Naive thymus-derived CD4-positive, alpha-beta T cell (primary cell): Measurements from ENCODE around the gene MID1. TPM values are rescaled to one million over a fixed set of nuclear protein-coding genes. Genes with fewer than 3 reads are reported as not detected.
A peak's percentile ranks its signal among the peaks of the same experiment; 100 is the strongest.

Experiments
- ATAC-seq: fragments of 150-1000 bp; cut with Tn5 transposase; 2 replicates; pipeline ENCODE4 v1.10.0; 2021; ENCODE audit warnings: mild to moderate bottlenecking, moderate library complexity
- CTCF ChIA-PET: fragments of 350-600 bp; sonication (Branson Sonifier 250); formaldehyde crosslinking; loops from one replicate; lab custom pipeline; 2021; ENCODE audit warnings: antibody characterized with exemption; lab: Charles Lee
- POLR2A ChIA-PET: fragments of 350-600 bp; sonication (Branson Sonifier 250); formaldehyde crosslinking; loops from one replicate; lab custom pipeline; 2021; ENCODE audit warnings: antibody characterized with exemption, inconsistent platforms; lab: Charles Lee
- DNase-seq, 9 donors: peaks; one replicate each; pipeline versions ENCODE4 v3.0.0 to v3.0.0-alpha.2; 2020 to 2022; ENCODE audit warnings: mixed read lengths in 1 of 9
- H3K27ac ChIP-seq: one replicate; pipeline ENCODE4 v1.7.0; 2013; ENCODE audit warnings: mild to moderate bottlenecking, low read depth, low read length, moderate library complexity
- H3K27me3 ChIP-seq, 2 donors: one replicate each; pipeline ENCODE4 v1.7.0; 2013; ENCODE audit warnings: low read length in 2 of 2, mild to moderate bottlenecking in 2 of 2, moderate library complexity in 2 of 2; ENCODE audit not compliant: control insufficient read depth in 2 of 2, insufficient read depth in 2 of 2
- H3K36me3 ChIP-seq, 3 experiments: 1 replicate in 2 of 3; 2 replicates in 1 of 3; pipeline ENCODE4 v1.7.0; 2013; ENCODE audit warnings: low read length in 3 of 3, mild to moderate bottlenecking in 3 of 3, moderate library complexity in 1 of 3; ENCODE audit not compliant: insufficient read depth in 3 of 3, control insufficient read depth in 2 of 3
- H3K4me1 ChIP-seq, 2 donors: one replicate each; pipeline ENCODE4 v1.7.0; 2013; ENCODE audit warnings: low read length in 2 of 2, mild to moderate bottlenecking in 2 of 2, moderate library complexity in 1 of 2; ENCODE audit not compliant: control insufficient read depth in 2 of 2, insufficient read depth in 2 of 2
- H3K4me3 ChIP-seq: 2 replicates; pipeline ENCODE4 v1.7.0; 2013; ENCODE audit warnings: mild to moderate bottlenecking, low read length
- H3K9me3 ChIP-seq, 3 experiments: 1 replicate in 2 of 3; 2 replicates in 1 of 3; pipeline ENCODE4 v1.7.0; 2013; ENCODE audit warnings: low read length in 3 of 3; ENCODE audit not compliant: control insufficient read depth in 2 of 3
- H3K27ac Mint-ChIP-seq, 9 donors: one replicate each; pipeline ENCODE4 v1.8.0; 2020 to 2022; ENCODE audit warnings: mixed read lengths in 9 of 9, mild to moderate bottlenecking in 8 of 9, moderate library complexity in 5 of 9, inconsistent platforms in 2 of 9
- H3K27me3 Mint-ChIP-seq, 5 donors: one replicate each; pipeline ENCODE4 v1.8.0; 2021 to 2022; ENCODE audit warnings: mixed read lengths in 5 of 5, mild to moderate bottlenecking in 1 of 5
- H3K36me3 Mint-ChIP-seq, 5 donors: one replicate each; pipeline ENCODE4 v1.8.0; 2020 to 2022; ENCODE audit warnings: mixed read lengths in 5 of 5, mild to moderate bottlenecking in 3 of 5, inconsistent platforms in 1 of 5
- H3K4me1 Mint-ChIP-seq, 7 donors: one replicate each; pipeline ENCODE4 v1.8.0; 2020 to 2022; ENCODE audit warnings: mixed read lengths in 7 of 7, mild to moderate bottlenecking in 3 of 7, inconsistent platforms in 1 of 7
- H3K4me3 Mint-ChIP-seq, 10 donors: one replicate each; pipeline ENCODE4 v1.8.0; 2020 to 2022; ENCODE audit warnings: mild to moderate bottlenecking in 10 of 10, mixed read lengths in 10 of 10, moderate library complexity in 6 of 10, inconsistent platforms in 2 of 10
- H3K9me3 Mint-ChIP-seq, 11 donors: one replicate each; pipeline ENCODE4 v1.8.0; 2020 to 2022; ENCODE audit warnings: mixed read lengths in 11 of 11, mild to moderate bottlenecking in 4 of 11, inconsistent platforms in 1 of 11, moderate library complexity in 1 of 11
- intact Hi-C, 2 donors: fragments of 100-400 bp; cut with micrococcal nuclease; formaldehyde crosslinking; loops; one replicate each; pipeline ENCODE4 v1.15.1; 2023
- polyA plus RNA-seq, 2 donors: library from polyadenylated mRNA; unstranded; fragments of 300-500 nt; fragmentation: Illumina TruSeq; gene quantifications; one replicate each; pipeline ENCODE4 v1.2.3, GENCODE V29; 2021
- total RNA-seq, 6 experiments: library from RNA in 5 of 6; stranded (reverse) in 5 of 6; gene quantifications; 1 replicate in 5 of 6; 2 replicates in 1 of 6; pipeline ENCODE4 v1.2.3 and lab custom pipeline; 2021 to 2026

Gene MID1
- total and polyA plus RNA-seq, 7 experiments from 2014 or later, result 0.12 to 0.27 (median 0.22) TPM; not detected in 2

GRCh38 chrX:10471418-10471817, 149.0 kb downstream of the MID1 start:
- POLR2A ChIA-PET, result no interaction called here
- no peak for ATAC-seq

GRCh38 chrX:10470009-10470408, 150.4 kb downstream of the MID1 start:
- H3K36me3 ChIP-seq, result no peaks in the 10 kb centered on the region
- H3K4me1 ChIP-seq, result no peaks in the 10 kb centered on the region
- DNase-seq (no peak), ATAC-seq (no peak)
- intact Hi-C loops, result no loop called here
- H3K4me1 Mint-ChIP-seq, result peaks cover 0 to 2% (median 0%) of the 10 kb centered on the region in 7 donors
- ChIA-PET POLR2A (no interaction called here), CTCF (no interaction called here)
- no peaks in the 10 kb centered on the region for H3K9me3 ChIP-seq
- no peaks in the 10 kb centered on the region for H3K36me3 Mint-ChIP-seq
- H3K27me3 Mint-ChIP-seq, result no peaks in the 10 kb centered on the region
- H3K4me3 ChIP-seq, result no peak overlapping the region
- no peak overlapping the region for H3K4me3 Mint-ChIP-seq
- H3K27me3 ChIP-seq, result no peaks in the 10 kb centered on the region
- peaks cover 0 to 3% (median 0%) of the 10 kb centered on the region in 11 donors for H3K9me3 Mint-ChIP-seq
- H3K27ac Mint-ChIP-seq, result no peak overlapping the region
- no peak overlapping the region for H3K27ac ChIP-seq

More at GRCh38 chrX:10471418-10471817, 149.0 kb downstream of the MID1 start:
- Histone ChIP-seq H3K9me3 (no peaks in the 10 kb centered on the region), H3K27me3 (no peaks in the 10 kb centered on the region), H3K36me3 (no peaks in the 10 kb centered on the region), H3K4me1 (no peaks in the 10 kb centered on the region), H3K4me3 (no peak overlapping the region), H3K27ac (no peak overlapping the region)
- peaks cover 0 to 2% (median 0%) of the 10 kb centered on the region in 7 donors for H3K4me1 Mint-ChIP-seq
- H3K36me3 Mint-ChIP-seq, result no peaks in the 10 kb centered on the region
- no peak for DNase-seq
- no peaks in the 10 kb centered on the region for H3K27me3 Mint-ChIP-seq
- H3K27ac Mint-ChIP-seq, result no peak overlapping the region
- peaks cover 0 to 3% (median 0%) of the 10 kb centered on the region in 11 donors for H3K9me3 Mint-ChIP-seq
- H3K4me3 Mint-ChIP-seq, result no peak overlapping the region
- intact Hi-C loops, result no loop called here
- CTCF ChIA-PET, result no interaction called here

- ATAC-seq, result peak; percentile 32
- ChIA-PET POLR2A (no interaction called here), CTCF (no interaction called here)
- Mint-ChIP-seq H3K9me3 (peaks cover 0 to 3% (median 0%) of the 10 kb centered on the region in 11 donors), H3K4me3 (no peak overlapping the region), H3K4me1 (peaks cover 0 to 2% (median 0%) of the 10 kb centered on the region in 7 donors), H3K27ac (no peak overlapping the region), H3K27me3 (no peaks in the 10 kb centered on the region), H3K36me3 (no peaks in the 10 kb centered on the region)
- H3K27me3 ChIP-seq, result no peaks in the 10 kb centered on the region
- no peak for DNase-seq
- H3K36me3 ChIP-seq, result no peaks in the 10 kb centered on the region
- no peak overlapping the region for H3K27ac ChIP-seq
- intact Hi-C loops, result no loop called here
- no peaks in the 10 kb centered on the region for H3K9me3 ChIP-seq
- H3K4me3 ChIP-seq, result no peak overlapping the region
- no peaks in the 10 kb centered on the region for H3K4me1 ChIP-seq
Observed at GRCh38 chrX:10467793-10468192, 152.6 kb downstream of the MID1 start.

GRCh38 chrX:10465254-10465653, 155.1 kb downstream of the MID1 start:
- Histone ChIP-seq H3K27me3 (no peaks in the 10 kb centered on the region), H3K4me3 (no peak overlapping the region), H3K9me3 (no peaks in the 10 kb centered on the region), H3K27ac (no peak overlapping the region), H3K36me3 (no peaks in the 10 kb centered on the region), H3K4me1 (no peaks in the 10 kb centered on the region)
- DNase-seq (no peak), ATAC-seq (no peak)
- Mint-ChIP-seq H3K27me3 (no peaks in the 10 kb centered on the region), H3K4me3 (no peak overlapping the region), H3K27ac (no peak overlapping the region), H3K36me3 (no peaks in the 10 kb centered on the region), H3K9me3 (peaks cover 0 to 4% (median 0%) of the 10 kb centered on the region in 11 donors), H3K4me1 (peaks cover 0 to 2% (median 0%) of the 10 kb centered on the region in 7 donors)
- CTCF ChIA-PET, result no interaction called here
- POLR2A ChIA-PET, result no interaction called here
- intact Hi-C loops, result no loop called here

GRCh38 chrX:10457092-10457491, 163.3 kb downstream of the MID1 start:
- Mint-ChIP-seq H3K27me3 (no peaks in the 10 kb centered on the region), H3K4me3 (no peak overlapping the region), H3K4me1 (no peaks in the 10 kb centered on the region), H3K9me3 (peaks cover 0 to 10% (median 3%) of the 10 kb centered on the region in 11 donors), H3K36me3 (no peaks in the 10 kb centered on the region), H3K27ac (no peak overlapping the region)
- Histone ChIP-seq H3K9me3 (no peaks in the 10 kb centered on the region), H3K36me3 (no peaks in the 10 kb centered on the region), H3K4me3 (no peak overlapping the region), H3K4me1 (no peaks in the 10 kb centered on the region), H3K27me3 (no peaks in the 10 kb centered on the region), H3K27ac (no peak overlapping the region)
- ChIA-PET POLR2A (no interaction called here), CTCF (no interaction called here)
- intact Hi-C loops, result no loop called here
- ATAC-seq (no peak), DNase-seq (no peak)

- no peaks in the 10 kb centered on the region for H3K27me3 ChIP-seq
- peaks cover 0 to 10% (median 2%) of the 10 kb centered on the region in 11 donors for H3K9me3 Mint-ChIP-seq
Observed at GRCh38 chrX:10453945-10454344, 166.4 kb downstream of the MID1 start.

GRCh38 chrX:10450959-10451355, 169.4 kb downstream of the MID1 start:
- intact Hi-C loops, result no loop called here
- Histone ChIP-seq H3K27me3 (no peaks in the 10 kb centered on the region), H3K36me3 (no peaks in the 10 kb centered on the region), H3K27ac (no peak overlapping the region), H3K4me1 (no peaks in the 10 kb centered on the region), H3K9me3 (no peaks in the 10 kb centered on the region), H3K4me3 (no peak overlapping the region)
- DNase-seq, result no peak
- Mint-ChIP-seq H3K27ac (no peak overlapping the region), H3K4me3 (no peak overlapping the region), H3K9me3 (peaks cover 0 to 5% (median 0%) of the 10 kb centered on the region in 11 donors), H3K27me3 (no peaks in the 10 kb centered on the region), H3K36me3 (no peaks in the 10 kb centered on the region), H3K4me1 (no peaks in the 10 kb centered on the region)
- ATAC-seq, result no peak
- ChIA-PET POLR2A (no interaction called here), CTCF (no interaction called here)

More at GRCh38 chrX:10453945-10454344, 166.4 kb downstream of the MID1 start:
- no peak overlapping the region for H3K4me3 Mint-ChIP-seq
- CTCF ChIA-PET, result no interaction called here
- Histone ChIP-seq H3K36me3 (no peaks in the 10 kb centered on the region), H3K4me1 (no peaks in the 10 kb centered on the region), H3K4me3 (no peak overlapping the region), H3K27ac (no peak overlapping the region), H3K9me3 (no peaks in the 10 kb centered on the region)
- no peaks in the 10 kb centered on the region for H3K36me3 Mint-ChIP-seq
- POLR2A ChIA-PET, result no interaction called here
- H3K27ac Mint-ChIP-seq, result no peak overlapping the region
- no peaks in the 10 kb centered on the region for H3K4me1 Mint-ChIP-seq
- intact Hi-C loops, result no loop called here
- ATAC-seq, result no peak
- no peak for DNase-seq
- no peaks in the 10 kb centered on the region for H3K27me3 Mint-ChIP-seq
